ENCODE data around the gene FXYD6.
"Not testable (repeated sequence)": the region's sequence is repeated elsewhere in the genome, so short reads cannot be mapped to it uniquely, and the experiment has no call there.

FXYD6 gene

DNA sequence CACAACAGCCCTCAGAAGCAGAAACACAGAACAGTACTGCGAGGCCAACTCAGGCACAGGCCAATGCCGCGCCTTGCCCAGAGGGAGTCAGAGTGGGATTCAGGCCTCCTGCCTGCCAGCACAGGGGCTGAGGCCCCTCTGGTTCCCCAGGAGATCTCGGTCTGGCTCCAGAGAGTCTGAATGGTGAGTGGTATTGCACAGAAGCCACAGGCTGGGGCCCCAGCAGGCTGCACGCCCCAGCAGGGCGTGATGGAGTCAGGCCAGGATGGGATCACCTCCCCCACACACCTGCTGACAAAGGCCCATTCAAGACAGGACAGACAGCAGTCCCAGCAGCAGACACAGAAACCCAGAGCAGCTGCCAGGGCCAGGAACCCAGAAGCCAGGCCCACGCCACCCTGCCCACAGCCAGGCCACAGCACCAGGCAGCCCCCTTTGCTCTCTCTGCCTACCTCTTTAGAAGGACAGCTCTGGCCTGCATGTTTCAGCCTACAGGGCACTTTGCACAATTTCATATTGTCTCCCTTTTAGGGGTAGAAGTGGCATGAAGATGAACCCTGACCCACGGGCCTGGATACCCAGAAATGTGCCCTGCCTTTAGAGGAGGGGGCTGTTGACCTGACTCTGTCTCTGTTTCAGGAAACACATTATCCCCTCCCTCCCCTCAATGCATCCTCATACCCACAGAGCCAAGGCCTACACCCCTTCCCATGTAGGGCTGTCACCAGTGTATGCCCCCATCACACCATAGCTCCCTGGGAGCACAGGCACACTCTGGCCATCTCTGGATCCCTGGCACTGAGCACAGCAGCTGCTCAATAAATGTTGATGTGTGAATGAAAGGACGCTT is 6.1 kb downstream of the FXYD6 start:
- DNase-seq = peak in 24 of 56 donors; percentile 21 to 74 (median 44)

GRCh38 chr11:117869604-117870003 is 6.9 kb downstream of the FXYD6 start:
- no peak for DNase-seq

DNA sequence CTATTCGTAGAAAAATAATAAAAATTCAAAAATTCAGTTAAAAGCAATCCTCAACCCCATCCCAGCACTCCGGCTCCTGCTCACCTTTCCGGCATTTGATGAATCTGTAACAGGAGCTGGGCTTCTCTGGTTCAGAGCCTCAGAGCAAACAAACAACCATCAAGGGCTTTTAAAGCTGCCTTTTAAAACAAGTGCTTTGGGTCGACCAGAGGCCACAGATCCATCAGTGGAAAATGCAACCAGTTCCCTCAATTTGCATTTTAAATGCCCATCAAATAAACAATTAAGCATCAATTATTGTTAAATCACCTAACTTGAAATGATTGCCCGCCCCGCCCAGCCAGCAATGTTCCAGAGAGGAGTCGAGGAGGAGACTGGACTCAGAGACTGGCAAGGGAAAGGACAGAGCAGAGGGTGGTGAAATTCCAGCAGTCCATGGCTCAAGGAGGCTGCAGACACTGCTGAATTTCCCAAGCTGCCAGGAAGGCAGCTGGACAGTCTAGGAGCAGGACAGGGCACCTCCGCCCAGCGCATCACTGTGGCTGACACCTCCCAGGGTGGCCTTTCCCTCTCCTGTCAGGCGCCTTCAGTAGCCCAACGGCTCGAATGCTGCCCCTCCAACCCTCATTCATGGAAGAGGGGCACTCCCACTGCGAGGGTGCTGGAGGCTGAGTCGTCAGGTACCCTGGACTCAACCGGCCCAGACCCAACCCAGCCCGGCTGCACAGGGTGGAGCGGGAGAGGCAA is 7.5 kb downstream of the FXYD6 start:
- no peak for DNase-seq

GRCh38 chr11:117868088-117868487 is 8.4 kb downstream of the FXYD6 start:
- DNase-seq = no peak

DNA sequence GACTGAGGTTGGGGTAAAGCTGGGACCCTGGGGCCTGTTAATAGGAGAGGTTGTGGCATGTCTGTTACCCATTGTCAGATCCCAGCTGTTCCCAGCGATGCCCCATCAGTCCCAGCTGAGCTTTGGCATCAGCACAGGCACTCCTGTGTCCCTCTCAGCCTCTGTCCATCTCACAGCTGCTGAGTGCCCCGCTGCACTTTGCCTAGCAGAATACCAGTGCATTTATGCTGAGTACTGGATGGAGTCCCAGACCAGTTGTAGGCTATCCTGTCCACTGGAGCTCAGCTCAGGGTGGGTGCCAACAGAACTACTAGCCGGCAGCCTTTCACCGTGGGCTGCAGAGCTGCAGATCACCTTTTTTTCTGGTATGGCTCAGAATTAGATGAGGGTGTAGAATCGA is 9.9 kb downstream of the FXYD6 start:
- peak in 26 of 56 donors; percentile 19 to 75 (median 52) for DNase-seq

DNA sequence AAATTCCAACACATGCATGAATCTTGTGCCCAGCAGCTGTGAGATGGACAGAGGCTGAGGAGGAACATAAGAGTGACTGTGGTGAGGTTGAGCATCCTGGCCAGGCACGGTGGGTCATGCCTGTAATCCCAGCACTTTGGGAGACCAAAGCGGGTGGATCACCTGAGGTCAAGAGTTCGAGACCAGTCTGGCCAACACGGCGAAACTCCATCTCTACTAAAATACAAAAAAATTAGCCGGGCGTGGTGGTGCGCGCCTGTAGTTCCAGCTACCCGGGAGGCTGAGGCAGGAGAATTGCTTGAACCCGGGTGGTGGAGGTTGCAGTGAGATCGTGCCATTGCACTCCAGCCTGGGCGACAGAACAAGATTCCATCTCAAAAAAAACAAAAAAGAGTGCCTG is 10.9 kb downstream of the FXYD6 start:
- DNase-seq = not testable (repeated sequence)

DNA sequence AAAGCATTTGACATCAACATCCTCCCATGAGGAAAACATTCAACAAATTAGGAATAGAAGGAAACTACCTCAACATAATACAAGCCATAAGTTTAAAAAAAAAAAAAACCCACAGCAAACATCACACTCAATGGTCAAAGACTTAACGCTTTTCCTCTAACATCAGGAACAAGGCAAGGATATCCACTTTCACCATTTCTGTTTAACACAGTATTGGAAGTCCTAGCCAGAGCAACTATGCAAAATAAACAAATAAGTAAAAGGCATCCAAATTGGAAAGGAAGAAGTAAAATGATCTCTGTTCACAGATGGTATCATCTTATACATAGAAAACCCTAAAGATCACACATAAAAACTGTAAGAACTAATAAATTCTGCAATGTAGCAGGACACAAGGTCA is 13.1 kb downstream of the FXYD6 start:
- no peak for DNase-seq

DNA sequence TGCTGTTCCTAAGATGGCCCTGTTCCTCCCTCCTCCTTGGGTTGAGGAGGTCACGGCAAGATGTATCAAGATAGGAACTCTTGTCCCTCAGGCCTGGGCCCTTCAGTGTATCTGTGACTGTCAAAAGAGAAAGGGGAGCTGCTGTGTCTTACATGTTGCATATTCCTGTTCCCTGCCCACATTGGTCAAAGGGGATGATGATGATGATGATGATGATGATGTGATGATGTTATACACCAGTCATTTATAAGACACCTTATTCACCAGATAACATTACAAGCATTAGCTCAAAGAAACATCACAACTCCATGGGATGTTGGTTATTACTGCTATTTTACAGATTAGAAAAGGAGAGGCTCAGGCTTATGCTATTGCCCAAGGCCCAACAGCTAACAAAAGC is 13.7 kb downstream of the FXYD6 start:
- no peak for DNase-seq

DNA sequence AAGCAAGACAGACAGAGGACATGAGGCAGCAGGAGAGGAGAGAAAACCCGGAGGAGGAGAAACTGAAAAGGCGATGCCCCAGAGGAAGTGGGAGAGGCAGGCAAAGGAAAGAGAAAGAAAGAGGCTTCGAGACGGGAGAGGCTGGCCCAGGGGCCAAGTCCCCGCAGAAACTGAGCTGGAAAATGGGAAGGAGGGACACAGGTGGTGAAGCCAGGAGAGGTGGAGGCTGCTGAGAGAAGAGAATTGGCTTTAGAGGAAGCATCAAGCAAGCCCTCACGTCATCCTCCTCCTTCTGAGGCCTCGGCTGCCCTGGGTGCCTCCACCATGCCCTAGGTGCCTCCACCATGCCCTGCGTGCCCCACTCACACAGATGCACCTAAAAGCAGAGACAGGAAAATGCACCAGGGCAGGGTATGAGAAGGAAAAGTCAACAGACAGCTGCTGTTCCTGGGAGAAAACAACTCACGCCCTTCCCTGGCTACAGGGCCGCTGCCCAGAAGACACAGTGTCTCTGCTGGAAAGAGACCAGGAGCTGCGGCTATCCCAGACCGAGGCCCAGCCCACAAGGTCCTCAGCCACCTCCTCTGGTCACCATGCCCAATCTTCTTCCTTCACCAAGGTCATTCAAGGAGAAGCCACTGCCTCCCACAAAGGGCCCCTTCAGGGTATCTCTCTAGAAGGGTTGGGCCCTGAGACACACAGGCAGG is 14.3 kb downstream of the FXYD6 start:
- no peak for DNase-seq

GRCh38 chr11:117861151-117862018 is 15.1 kb downstream of the FXYD6 start:
- DNase-seq = no peak

DNA sequence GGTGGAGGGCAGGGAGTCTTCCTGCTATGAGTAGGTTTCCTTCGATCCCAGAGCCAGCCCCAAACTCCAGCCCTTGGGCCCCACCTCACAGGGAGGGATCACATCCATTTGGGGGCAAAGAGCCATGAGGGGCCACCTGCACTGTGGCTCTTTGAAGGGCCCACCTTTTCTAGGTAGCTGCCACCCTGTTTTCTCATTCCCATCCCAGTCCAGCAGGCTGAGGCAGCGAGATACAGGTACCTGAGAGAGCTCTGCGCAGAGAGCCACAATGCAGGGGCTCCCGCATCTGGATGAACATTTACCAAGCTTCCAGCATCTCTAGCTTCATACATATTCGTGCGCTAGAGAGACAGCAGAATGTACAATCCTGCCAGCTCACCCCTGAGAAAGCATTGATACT is 16.3 kb downstream of the FXYD6 start:
- DNase-seq = no peak

DNA sequence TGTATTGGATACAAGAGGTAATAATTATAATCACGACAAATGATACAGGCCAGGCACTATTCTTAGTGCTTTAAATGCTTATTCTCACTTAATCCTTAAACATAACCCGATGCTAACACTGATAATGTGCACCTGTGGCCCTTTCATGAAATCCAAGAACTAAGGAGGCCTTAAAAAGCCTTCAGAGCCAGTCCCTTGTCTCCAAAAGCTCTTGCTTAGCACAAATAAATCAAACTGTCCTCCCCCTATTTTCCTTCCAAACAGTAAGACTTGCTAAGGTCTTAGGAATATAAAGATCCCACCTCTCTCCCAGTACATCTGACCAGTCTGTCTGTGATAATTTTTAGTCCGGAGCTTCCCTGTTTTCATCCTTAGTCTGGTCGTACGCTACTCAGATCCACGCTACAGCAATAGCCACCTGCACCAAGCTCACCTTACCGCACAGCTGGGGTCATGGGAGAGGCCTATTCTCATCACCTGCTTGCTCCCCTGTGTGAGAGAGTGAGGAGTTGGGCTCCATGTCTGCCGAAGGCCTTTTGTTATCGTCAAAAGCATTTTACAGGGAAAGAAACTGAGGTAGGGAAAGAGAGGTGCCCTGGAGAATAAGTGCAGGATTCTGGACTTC is 16.9 kb downstream of the FXYD6 start:
- no peak for DNase-seq

DNA sequence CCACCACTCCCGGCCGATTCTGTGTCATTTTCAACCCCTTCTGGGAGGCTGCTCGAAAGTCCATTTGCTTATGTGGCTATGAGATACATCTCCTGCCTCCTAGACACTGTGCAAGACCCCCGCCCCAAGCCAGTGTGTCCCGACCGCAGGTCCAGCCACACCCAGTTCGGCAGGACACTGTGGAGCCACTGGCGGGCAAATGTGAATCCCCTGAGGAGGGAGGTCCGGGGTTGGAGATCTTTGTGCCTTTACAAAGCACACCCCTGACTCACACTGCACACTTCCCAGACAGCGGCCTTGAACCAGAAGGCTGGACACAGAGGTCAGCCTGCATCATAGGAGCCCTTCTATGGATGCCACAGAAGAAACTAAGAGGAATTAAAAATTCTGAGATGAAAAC is 17.4 kb downstream of the FXYD6 start:
- no peak for DNase-seq

GRCh38 chr11:117857734-117858414 is 18.6 kb downstream of the FXYD6 start:
- no peak for DNase-seq

DNA sequence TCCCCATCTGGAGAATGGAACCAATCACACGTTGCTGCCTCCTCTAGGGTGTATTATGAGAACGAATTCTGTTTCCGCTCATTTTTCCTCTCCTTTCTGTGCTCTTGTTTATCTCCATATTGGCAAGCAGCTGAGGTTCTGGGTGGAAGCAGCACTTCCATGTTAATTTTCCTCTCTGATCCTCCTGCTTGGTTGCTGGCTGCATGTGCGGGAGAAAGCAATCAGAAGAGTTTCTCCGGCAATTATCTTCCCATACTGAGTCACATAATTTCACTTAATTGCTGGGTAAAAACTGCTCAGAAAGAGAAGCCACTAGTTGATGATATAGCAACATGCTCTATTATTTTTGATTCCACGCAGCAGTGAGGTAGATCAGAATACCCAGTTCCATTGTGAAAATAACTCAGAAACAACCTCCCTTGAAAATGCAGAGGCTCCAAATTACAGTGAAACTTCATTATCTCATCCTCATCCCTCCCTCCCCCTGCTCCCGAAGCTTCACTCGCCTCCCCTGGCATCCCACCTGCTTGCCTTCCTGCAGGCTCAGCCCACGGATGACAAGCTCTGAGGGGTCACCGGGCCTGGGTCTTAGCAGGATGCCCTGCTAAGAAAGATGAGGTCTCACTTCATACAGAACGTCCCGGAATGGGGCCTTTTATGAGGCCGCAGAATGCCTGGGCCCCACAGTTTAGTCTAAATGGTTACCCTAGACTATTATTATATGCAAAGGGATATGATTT is 20.4 kb downstream of the FXYD6 start:
- no peak for DNase-seq

- no peak for DNase-seq
Measured at GRCh38 chr11:117855186-117855845, 21.1 kb downstream of the FXYD6 start.

DNA sequence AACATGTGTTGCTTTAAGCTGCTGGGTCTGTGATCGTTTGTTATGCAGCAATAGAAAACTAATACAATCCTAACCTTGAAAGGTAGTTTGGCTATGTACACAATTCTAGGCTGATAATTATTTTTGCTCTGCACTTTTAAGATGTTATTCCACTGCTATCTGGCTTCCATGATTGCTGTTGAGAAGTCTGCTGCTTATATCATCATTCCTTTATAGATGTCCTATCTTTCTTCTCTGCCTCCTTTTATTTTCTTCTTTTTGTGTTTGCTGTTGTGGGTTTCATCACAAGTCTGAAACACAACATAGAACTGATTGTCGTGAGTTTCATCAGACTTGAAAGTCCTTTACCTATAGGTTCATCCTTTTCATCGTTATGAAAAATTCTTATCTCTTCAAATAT is 24.1 kb downstream of the FXYD6 start:
- DNase-seq = no peak

- DNase-seq = peak in 9 of 56 donors; percentile 12 to 63 (median 21)
Measured at GRCh38 chr11:117851852-117852251, 24.6 kb downstream of the FXYD6 start.

DNA sequence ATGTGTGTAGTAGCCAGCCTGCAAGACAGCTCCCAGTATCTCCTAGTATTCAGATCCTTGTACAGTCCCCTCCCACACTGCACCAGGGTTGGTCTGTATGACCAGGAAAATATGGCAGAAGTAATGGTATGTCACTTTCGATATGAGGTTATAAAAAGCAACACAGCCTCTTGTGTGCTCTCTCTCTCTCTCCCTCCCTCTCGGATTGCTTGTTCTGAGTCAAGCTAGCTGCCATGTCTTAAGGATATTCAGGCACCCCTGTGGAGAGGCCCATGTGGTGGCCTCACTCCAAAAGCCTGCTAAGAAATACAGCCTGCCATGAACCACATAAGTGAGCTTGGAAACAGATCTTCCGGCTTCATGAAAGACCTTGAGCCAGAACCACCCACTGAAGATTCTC is 25.4 kb downstream of the FXYD6 start:
- DNase-seq = no peak

Measured in amygdala (tissue), 56 donors.